DMS114 treated with DMSO at 0.1 percent for 48 hours (cell line): Measurements from ENCODE around the gene POLD3.
"Not testable (repeated sequence)": the region's sequence is repeated elsewhere in the genome, so short reads cannot be mapped to it uniquely, and the experiment has no call there.

Experiments used
- DNase-seq: peaks from one replicate; lab custom pipeline; 2025; ENCODE audit not compliant: unreplicated experiment; lab: John Stamatoyannopoulos, UW

Gene POLD3

GRCh38 chr11:74581954-74582547, 10.3 kb upstream of the POLD3 start:
- no peak for DNase-seq

DNA sequence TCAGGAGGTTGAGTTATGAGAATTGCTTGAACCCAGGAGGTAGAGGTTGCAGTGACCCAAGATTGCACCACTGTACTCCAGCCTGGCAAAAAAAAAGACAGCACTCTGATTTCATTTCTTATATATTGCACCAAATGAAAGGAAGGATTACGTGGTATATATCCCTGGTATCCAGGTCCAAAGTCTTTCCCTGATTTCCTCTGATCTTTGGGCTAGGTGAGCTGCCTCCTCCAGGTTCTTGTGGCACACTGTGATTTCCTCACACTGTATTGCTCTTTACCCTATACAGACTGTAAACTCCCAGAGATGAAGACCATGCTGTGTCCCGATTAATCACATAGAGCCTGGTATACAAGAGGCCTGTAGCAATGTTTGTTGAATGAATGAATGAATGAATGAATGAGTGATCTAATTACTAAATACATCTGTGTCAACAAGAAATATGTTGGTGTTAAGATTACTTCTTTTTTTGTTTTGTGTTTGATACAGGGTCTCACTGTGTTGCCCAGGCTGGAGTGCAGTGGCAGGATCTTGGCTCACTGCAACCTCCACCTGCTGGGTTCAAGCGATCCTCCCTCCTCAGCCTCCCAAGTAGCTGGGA, 9.3 kb upstream of the POLD3 start:
- DNase-seq: no peak

GRCh38 chr11:74590492-74590891, 1.9 kb upstream of the POLD3 start:
- not testable (repeated sequence) for DNase-seq

GRCh38 chr11:74592063-74592440, 330 bp upstream of the POLD3 start:
- DNase-seq: no peak

GRCh38 chr11:74593463-74593862, 1.1 kb downstream of the POLD3 start:
- DNase-seq: no peak

- DNase-seq: no peak
These were observed 10.5 kb downstream of the POLD3 start for GRCh38 chr11:74602637-74603556.

- no peak for DNase-seq
These were observed 11.5 kb downstream of the POLD3 start for GRCh38 chr11:74603845-74604244.

- DNase-seq: no peak
These were observed 11.9 kb downstream of the POLD3 start for GRCh38 chr11:74604311-74604710.

GRCh38 chr11:74605403-74605802, 13.0 kb downstream of the POLD3 start:
- DNase-seq: no peak

DNA sequence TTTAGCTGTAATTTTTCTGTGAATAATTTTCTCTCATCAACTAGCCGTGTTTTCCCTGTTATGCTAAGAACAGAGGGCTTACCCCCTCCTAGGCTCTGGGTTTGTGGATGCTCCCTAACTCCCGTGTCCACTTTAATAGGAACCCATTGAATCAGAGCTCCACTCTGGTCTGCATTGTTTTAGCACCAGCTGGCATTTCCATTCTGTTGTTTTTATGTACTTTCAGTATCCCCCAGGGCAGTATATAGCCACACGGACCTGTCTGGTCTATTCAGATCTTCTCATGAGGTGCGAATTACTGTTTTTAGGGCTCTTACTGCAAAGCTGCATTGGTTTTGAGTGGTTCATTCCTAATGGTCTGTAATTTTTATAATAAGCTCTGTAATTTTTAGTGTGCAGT, 16.0 kb downstream of the POLD3 start:
- DNase-seq: no peak

GRCh38 chr11:74611369-74611861, 19.0 kb downstream of the POLD3 start:
- DNase-seq: no peak

DNA sequence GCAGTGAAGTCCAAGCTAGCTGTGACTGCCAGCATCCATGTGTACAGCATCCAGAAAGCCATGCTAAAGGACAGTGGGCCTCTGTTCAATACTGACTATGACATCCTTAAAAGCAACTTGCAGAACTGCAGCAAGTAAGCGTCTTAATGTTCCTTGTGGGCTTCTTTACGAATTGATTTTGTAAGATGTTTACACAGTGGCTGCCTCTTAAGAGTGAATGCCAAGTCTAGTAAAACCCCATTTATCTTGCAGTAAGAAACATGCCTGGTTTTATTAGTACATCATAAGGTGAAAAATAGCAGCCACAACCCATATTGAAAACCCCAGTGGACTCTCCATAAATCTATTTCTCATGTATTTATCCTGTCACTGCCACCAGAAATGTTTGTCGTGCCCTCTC, 20.5 kb downstream of the POLD3 start:
- DNase-seq: no peak

GRCh38 chr11:74615311-74615710, 22.9 kb downstream of the POLD3 start:
- DNase-seq: no peak

DNA sequence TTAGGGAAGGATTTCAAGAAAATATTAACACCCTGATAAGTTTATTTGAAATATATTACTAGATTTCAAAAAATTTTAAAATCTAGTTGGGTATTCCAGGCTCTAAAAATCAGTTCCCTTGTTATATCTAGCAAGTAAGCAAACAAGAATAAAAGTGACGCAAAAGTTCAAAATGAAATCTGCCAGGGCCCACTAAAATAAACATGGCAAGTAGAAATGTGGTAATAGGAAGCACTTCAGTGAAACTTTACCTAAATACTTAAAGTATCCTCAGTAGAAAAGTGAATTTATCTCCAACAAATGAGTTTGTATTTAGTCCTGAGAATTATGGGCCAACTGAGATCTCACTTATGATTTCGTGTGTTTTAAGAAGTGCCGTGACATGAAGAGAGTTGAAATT, 23.6 kb downstream of the POLD3 start:
- no peak for DNase-seq

DNA sequence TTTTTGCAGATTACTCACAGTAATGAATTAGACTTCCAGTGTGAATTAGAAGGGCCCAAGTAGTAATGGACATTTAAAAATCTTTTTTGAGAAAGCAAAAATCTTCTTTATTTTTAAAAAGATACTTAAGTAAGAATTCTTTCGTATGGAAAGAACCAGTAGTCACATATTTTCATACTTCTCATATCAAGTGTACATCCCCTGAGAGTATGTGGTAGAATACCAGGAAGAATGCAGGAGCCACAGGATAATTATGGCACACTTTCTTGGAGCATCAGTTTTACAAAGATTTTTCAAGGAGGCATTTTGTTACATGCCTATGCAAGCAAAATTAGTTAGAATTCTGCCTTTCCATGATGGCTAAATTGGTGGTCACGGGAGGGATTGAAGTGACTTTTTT, 28.1 kb downstream of the POLD3 start:
- DNase-seq: no peak

- no peak for DNase-seq
These were observed 33.7 kb downstream of the POLD3 start for GRCh38 chr11:74626130-74626529.

DNA sequence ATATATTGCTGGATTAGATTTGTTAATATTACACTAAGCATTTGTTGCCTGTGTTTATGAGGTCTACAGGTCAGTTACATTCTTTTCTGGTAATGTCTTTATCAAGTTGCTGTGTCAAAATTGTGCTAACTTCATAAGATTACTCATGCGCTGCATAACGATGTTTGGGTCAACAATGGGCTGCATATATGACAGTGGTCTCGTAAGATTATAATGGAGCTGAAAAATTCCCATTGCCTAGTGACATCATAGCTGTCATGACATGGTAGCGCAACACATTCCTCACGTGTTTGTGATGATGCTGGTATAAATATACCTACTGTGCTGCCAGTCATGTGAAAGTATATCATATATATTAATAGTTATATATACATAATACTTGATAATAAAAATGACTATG, 34.2 kb downstream of the POLD3 start:
- DNase-seq: no peak

DNA sequence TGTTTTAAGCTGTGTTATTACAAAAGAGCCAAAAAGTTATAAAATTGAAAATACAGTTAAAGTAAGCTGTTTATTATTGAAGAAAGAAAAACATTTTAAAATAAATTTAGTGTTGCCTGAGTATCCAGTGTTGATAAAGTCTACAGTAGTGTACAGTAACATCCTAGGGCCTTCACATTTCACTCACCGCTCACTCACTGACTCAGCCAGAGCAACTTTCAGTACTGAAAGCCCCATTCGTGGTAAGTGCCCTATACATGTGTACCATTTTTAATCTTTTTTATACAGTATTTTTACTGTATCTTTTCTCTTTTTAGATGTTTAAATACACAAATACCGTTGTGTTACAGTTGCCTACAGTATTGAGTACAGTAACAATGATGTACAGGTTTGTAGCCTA, 35.0 kb downstream of the POLD3 start:
- DNase-seq: no peak

DNA sequence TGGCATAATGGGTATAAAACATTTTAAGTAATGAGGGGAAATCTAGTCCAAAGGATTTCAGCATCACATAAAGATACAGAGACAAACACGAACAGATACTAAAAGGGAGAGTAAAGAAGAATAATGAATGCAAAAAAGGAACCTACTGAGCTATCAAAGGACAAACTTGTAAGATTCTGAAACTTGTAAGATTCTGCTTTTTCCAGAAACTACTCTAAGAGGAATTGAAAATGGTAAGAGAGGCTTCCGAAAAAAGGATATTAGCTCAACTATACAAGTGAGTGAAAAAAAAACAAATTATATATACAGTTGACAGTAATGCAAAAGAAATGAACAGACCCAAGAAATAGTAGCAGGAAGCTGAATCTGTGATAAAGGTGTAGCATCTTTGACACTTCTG, 37.7 kb downstream of the POLD3 start:
- DNase-seq: no peak

DNA sequence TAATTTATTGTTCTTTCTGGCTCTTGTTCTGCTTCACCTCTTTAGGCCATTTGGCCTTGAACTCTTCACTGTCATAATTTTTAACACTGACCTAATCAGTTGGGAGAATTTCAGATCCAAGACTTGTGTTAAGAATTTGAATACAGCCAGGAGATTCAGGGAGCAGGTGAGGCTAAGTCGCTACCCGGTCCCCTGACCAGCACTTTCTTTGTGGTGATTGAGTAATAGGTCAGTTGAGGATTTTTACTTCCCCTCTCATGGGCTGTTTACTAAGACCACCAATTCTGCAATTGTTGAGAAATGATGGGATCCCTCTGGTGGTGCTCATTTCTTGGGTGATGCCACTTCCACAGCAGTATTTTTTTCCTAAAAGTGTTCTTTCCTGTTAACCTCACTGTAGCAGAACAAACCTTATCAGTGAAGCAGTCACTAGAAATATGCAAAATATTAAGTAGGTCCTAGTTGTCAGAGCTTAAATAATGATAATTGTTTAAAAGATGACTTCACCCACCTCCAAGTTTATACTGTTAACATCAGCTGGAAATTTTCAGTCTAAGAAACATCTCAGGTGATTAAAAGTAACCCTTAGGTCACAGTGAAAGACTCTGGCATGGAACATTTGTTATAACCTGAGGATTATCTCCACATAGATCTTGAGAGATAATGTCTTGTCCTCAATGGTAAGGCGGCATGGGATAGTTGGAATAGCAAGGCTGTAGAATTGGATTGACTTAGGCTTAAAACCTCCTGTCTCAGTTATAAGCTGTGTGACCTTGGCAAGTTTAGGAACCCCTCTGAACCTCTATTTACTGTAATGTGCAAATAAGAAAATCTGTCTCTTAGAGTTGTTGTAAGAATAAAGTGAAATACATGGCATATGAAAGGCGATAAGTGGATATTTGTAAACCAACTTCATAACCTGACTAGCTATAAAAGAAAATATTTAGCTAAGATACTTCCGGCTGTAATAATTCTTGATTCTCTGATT, 41.3 kb downstream of the POLD3 start:
- DNase-seq: no peak

DNA sequence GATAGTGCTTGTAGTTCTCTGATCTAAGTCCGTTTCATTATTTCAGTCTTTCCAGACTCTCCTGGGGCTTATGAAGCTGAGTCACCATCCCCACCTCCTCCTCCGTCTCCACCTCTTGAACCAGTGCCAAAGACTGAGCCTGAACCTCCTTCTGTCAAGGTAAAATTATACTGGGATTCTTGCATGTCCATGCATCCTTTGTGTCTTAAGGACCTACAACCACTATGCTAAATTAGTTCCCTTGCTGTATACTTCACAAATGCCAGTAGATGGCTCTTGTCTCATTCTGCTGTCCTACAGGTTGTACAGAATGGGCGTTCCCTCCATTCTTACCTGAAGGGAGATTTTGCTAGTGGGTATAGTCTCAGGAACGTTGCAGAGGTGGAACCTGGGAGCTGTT, 42.2 kb downstream of the POLD3 start:
- no peak for DNase-seq
